Chondrocyte (in vitro differentiated cells): Measurements from ENCODE around the gene SLC43A3. TPM values are rescaled to one million over a fixed set of nuclear protein-coding genes. Genes with fewer than 3 reads are reported as not detected.

Experiments used
- DNase-seq: peaks from one replicate; pipeline ENCODE4 v3.0.0; 2021; ENCODE audit warnings: mixed read lengths, low spot score
- H3K27ac Mint-ChIP-seq: one replicate; pipeline ENCODE4 v1.8.0; 2021; ENCODE audit warnings: mild to moderate bottlenecking, moderate library complexity, mixed read lengths; ENCODE audit not compliant: unreplicated experiment
- H3K27me3 Mint-ChIP-seq: 2 replicates; pipeline ENCODE4 v1.8.0; 2021; ENCODE audit warnings: low read depth, mixed read lengths
- H3K36me3 Mint-ChIP-seq: 2 replicates; pipeline ENCODE4 v1.8.0; 2021; ENCODE audit warnings: low read depth, mixed read lengths
- H3K4me1 Mint-ChIP-seq: 2 replicates; pipeline ENCODE4 v1.8.0; 2021; ENCODE audit warnings: low read depth, mild to moderate bottlenecking, mixed read lengths
- H3K4me3 Mint-ChIP-seq: one replicate; pipeline ENCODE4 v1.8.0; 2021; ENCODE audit warnings: mild to moderate bottlenecking, moderate library complexity, mixed read lengths; ENCODE audit not compliant: unreplicated experiment
- H3K9me3 Mint-ChIP-seq: 2 replicates; pipeline ENCODE4 v1.8.0; 2021; ENCODE audit warnings: low read depth, mixed read lengths
- CTCF ChIP-seq: fragments of 200-600 bp; sonication (generic); IDR thresholded peaks from 2 replicates; pipeline ENCODE4 v1.5.0; 2021; ENCODE audit warnings: antibody characterized with exemption, mild to moderate bottlenecking, moderate library complexity
- total RNA-seq: library from RNA; stranded (reverse); gene quantifications from 3 replicates; pipeline ENCODE4 v1.2.1, GENCODE V29; 2021

The SLC43A3 gene
- total RNA-seq, 1 donor from 2014 or later, result 12.4 TPM

GRCh38 chr11:57391111-57391510 lies 35.8 kb downstream of the SLC43A3 start:
- TF ChIP-seq CTCF, result no peak
- Mint-ChIP-seq H3K36me3 (no peaks in the 10 kb centered on the region), H3K4me1 (no peaks in the 10 kb centered on the region), H3K4me3 (no peak overlapping the region), H3K27me3 (peaks cover 56% of the 10 kb centered on the region), H3K27ac (no peak overlapping the region), H3K9me3 (no peaks in the 10 kb centered on the region)
- no peak for DNase-seq

- H3K27ac Mint-ChIP-seq, result no peak within 1 kb of the TSS
- H3K9me3 Mint-ChIP-seq, result no peaks in the 10 kb centered on the region
- no peaks in the 10 kb centered on the region for H3K36me3 Mint-ChIP-seq
- no peaks in the 10 kb centered on the region for H3K4me1 Mint-ChIP-seq
- H3K4me3 Mint-ChIP-seq, result no peak within 1 kb of the TSS
- no peak for DNase-seq
- TF ChIP-seq CTCF, result no peak
- peaks cover 61% of the 10 kb centered on the region for H3K27me3 Mint-ChIP-seq
Observed at GRCh38 chr11:57390535-57390934, 36.4 kb downstream of the SLC43A3 start, which contains the start of gene PRG2. TSS of gene PRG2 (minus strand) at chr11:57390650. CDS start at chr11:57389944, 706 bp downstream.

GRCh38 chr11:57387289-57388030 lies 39.5 kb downstream of the SLC43A3 start:
- no peaks in the 10 kb centered on the region for H3K36me3 Mint-ChIP-seq
- no peak overlapping the region for H3K27ac Mint-ChIP-seq
- TF ChIP-seq CTCF, result no peak
- DNase-seq, result no peak
- peaks cover 57% of the 10 kb centered on the region for H3K27me3 Mint-ChIP-seq
- H3K4me1 Mint-ChIP-seq, result no peaks in the 10 kb centered on the region
- no peaks in the 10 kb centered on the region for H3K9me3 Mint-ChIP-seq
- H3K4me3 Mint-ChIP-seq, result no peak overlapping the region

GRCh38 chr11:57386178-57386940 lies 40.6 kb downstream of the SLC43A3 start:
- no peaks in the 10 kb centered on the region for H3K4me1 Mint-ChIP-seq
- TF ChIP-seq CTCF, result no peak
- H3K36me3 Mint-ChIP-seq, result no peaks in the 10 kb centered on the region
- no peak overlapping the region for H3K27ac Mint-ChIP-seq
- no peaks in the 10 kb centered on the region for H3K9me3 Mint-ChIP-seq
- peaks cover 52% of the 10 kb centered on the region for H3K27me3 Mint-ChIP-seq
- DNase-seq, result no peak
- H3K4me3 Mint-ChIP-seq, result no peak overlapping the region

GRCh38 chr11:57380975-57381374 lies 45.9 kb downstream of the SLC43A3 start, which contains the start of gene PRG3:
TSS of gene PRG3 (minus strand) at chr11:57381150. CDS start at chr11:57380708, 442 bp downstream.
- Mint-ChIP-seq H3K27me3 (peaks cover 39% of the 10 kb centered on the region), H3K4me1 (no peaks in the 10 kb centered on the region), H3K9me3 (no peaks in the 10 kb centered on the region), H3K27ac (no peak within 1 kb of the TSS), H3K36me3 (no peaks in the 10 kb centered on the region), H3K4me3 (no peak within 1 kb of the TSS)
- TF ChIP-seq CTCF, result no peak
- no peak for DNase-seq
